Mesodermal cell (in vitro differentiated cells): ENCODE data around the gene SF3A2.

ENCODE experiments used
- H3K27ac ChIP-seq: 2 replicates; pipeline ENCODE4 v1.7.0; 2013; ENCODE audit warnings: mild to moderate bottlenecking, low read depth, low read length, moderate library complexity; ENCODE audit not compliant: severe bottlenecking
- H3K36me3 ChIP-seq: 2 replicates; pipeline ENCODE4 v1.7.1; 2013; ENCODE audit warnings: mild to moderate bottlenecking, low read length, moderate library complexity; ENCODE audit not compliant: control insufficient read depth, insufficient read depth
- H3K4me1 ChIP-seq: one replicate; pipeline ENCODE4 v1.7.1; 2013; ENCODE audit warnings: mild to moderate bottlenecking, low read length; ENCODE audit not compliant: insufficient read depth, control insufficient read depth, poor library complexity, severe bottlenecking
- H3K4me3 ChIP-seq: 2 replicates; pipeline ENCODE4 v1.7.0; 2013; ENCODE audit warnings: low read length, control low read depth, mild to moderate bottlenecking; ENCODE audit not compliant: insufficient read depth, poor library complexity, severe bottlenecking; ENCODE audit errors: extremely low read depth
- H3K9me3 ChIP-seq: 2 replicates; pipeline ENCODE4 v1.7.1; 2013; ENCODE audit warnings: mild to moderate bottlenecking, low read length, moderate library complexity; ENCODE audit not compliant: control insufficient read depth
- WGBS, 2 experiments: methylation state at CpG; one replicate each; pipeline ENCODE4 v1.1.5; 2013; ENCODE audit warnings: missing lambda C conversion rate in 2 of 2; ENCODE audit not compliant: insufficient coverage in 2 of 2; 5-methylcytosine and 5-hydroxymethylcytosine counted together

The SF3A2 gene

GRCh38 chr19:2251106-2252054, 14.8 kb downstream of the SF3A2 start:
- no peak overlapping the region for H3K4me3 ChIP-seq
- no peak overlapping the region for H3K27ac ChIP-seq
- H3K4me1 ChIP-seq: peaks cover 3% of the 10 kb centered on the region
- peaks cover 24% of the 10 kb centered on the region for H3K36me3 ChIP-seq
- H3K9me3 ChIP-seq: no peaks in the 10 kb centered on the region
- WGBS, 2 experiments: 74 to 78% methylated on average over 120 to 125 of the region's 125 CpGs

GRCh38 chr19:2252055-2252796, 15.6 kb downstream of the SF3A2 start:
- H3K36me3 ChIP-seq: peaks cover 15% of the 10 kb centered on the region
- peaks cover 3% of the 10 kb centered on the region for H3K4me1 ChIP-seq
- no peak overlapping the region for H3K4me3 ChIP-seq
- H3K27ac ChIP-seq: no peak overlapping the region
- 80% methylated on average over 61 to 72 of the region's 74 CpGs for WGBS, 2 experiments
- H3K9me3 ChIP-seq: no peaks in the 10 kb centered on the region

DNA sequence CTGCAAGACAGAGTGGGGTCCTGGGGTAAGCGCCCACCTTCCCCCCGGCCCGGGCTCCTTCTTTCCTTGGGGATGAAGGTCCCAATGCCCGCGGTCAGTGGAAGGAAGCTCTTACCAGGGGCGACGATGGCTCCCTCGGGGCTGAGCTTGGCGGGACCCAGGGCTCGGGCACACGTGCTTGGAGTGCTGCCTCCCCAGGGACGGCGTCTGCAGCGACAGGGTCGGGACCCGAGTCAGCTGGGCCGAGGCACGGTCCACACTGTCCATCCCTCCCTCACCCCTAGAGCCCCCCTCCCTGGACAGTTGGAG, 16.1 kb downstream of the SF3A2 start:
- no peak overlapping the region for H3K4me3 ChIP-seq
- H3K27ac ChIP-seq: no peak overlapping the region
- no peaks in the 10 kb centered on the region for H3K9me3 ChIP-seq
- 40 to 55% methylated on average over 13 to 14 of the region's 18 CpGs for WGBS, 2 experiments
- H3K36me3 ChIP-seq: peaks cover 10% of the 10 kb centered on the region
- peaks cover 3% of the 10 kb centered on the region for H3K4me1 ChIP-seq

DNA sequence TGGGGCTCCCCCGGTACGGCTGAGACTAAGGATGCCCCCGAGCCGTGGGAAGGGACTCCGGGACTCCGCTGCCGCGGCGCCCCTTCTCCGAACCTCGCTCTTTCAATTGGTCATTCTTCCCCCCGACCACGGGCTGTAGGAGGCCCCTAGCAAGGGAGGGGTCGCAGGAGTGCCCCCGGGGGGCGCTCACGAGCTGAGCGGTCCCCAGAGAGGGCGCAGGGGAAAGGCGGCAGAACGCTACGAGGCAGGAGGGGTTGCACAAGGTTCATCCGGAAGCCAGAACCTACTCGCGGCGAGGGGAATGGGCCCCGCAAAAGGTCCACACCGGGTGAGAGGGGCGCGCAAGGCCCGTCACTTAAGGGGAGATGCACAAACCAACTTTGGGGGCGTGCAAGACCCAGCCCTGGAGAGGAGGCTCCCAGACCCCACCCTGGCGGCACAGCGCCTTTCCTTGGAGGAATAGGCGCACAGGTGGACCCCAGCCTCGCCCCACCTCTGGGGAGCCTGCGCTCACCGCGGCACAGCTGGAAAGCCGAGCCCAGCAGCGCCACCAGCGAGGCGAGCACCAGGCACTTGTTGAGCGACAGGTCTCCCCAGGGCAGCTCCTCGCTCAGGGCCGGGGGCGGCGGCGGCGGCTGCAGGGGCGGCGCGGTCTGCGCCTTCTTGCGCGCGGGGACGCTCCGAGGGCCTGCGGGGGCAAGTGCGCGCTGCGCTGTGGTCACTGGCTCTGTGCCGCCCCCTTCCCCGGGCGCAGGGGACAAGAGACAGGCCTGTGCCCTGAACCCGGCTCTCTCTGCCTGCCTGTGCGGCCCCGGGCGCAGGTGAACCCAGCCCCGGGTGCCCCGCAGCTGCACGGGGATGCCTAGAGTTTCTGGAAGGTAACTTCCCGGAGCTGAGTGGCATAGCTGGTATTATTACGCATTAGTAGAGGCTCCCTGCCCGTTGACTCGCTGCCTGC, 16.8 kb downstream of the SF3A2 start:
- Histone ChIP-seq H3K9me3 (no peaks in the 10 kb centered on the region), H3K36me3 (peaks cover 4% of the 10 kb centered on the region), H3K4me3 (peak overlapping the region; percentile 12), H3K4me1 (peaks cover 3% of the 10 kb centered on the region), H3K27ac (no peak overlapping the region)
- WGBS, 2 experiments: 7 to 8% methylated on average over 66 to 71 of the region's 77 CpGs

GRCh38 chr19:2254064-2254872, 17.6 kb downstream of the SF3A2 start:
- Histone ChIP-seq H3K4me3 (no peak overlapping the region), H3K36me3 (no peaks in the 10 kb centered on the region), H3K4me1 (peaks cover 3% of the 10 kb centered on the region), H3K9me3 (no peaks in the 10 kb centered on the region), H3K27ac (no peak overlapping the region)
- WGBS, 2 experiments: 39 to 58% methylated on average over 12 to 17 of the region's 20 CpGs

DNA sequence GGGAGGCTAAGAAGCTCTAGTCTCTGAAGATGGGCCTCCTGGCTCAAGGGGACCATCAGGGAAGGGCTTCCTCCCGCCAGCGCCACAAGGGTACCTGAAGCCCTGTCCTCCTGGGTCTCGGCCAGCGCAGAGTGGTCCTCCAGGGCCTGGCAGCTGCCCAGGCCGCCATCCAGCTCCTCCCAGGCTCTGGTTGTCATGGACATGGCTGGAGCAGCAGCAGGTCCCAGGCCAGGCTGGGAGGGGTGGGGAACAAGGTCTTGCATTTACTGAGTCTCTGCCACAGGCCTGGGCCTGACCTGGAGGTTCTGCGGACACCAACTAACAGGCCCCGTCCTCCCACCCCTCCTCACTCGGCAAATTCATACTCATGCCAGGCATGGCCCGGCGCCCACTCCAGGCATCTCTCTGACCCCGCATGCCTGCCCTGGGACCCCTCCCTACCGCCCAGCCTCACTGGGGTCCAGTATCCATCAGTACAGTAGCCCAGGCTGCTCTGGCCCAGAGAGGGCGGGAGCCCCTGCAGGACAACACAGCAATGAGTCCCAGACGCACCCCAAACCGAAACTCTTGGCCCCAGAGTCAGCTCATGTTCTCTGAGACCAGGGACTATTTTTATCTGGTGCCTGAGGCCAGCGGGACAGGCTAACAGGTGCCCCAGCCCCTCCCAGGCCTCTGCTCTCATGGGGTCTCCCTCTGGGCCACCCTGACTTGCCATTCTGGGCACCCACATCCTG, 18.7 kb downstream of the SF3A2 start:
- Histone ChIP-seq H3K9me3 (no peaks in the 10 kb centered on the region), H3K4me1 (peaks cover 3% of the 10 kb centered on the region), H3K4me3 (no peak overlapping the region), H3K27ac (no peak overlapping the region), H3K36me3 (no peaks in the 10 kb centered on the region)
- WGBS, 2 experiments: 96% methylated on average over 11 to 16 of the region's 16 CpGs

- H3K4me3 ChIP-seq: no peak within 1 kb of the TSS
- no peak within 1 kb of the TSS for H3K27ac ChIP-seq
- H3K36me3 ChIP-seq: no peaks in the 10 kb centered on the region
- no peaks in the 10 kb centered on the region for H3K9me3 ChIP-seq
- H3K4me1 ChIP-seq: peaks cover 3% of the 10 kb centered on the region
- WGBS, 2 experiments: 90 to 93% methylated on average over 17 to 22 of the region's 24 CpGs
Observed at GRCh38 chr19:2255982-2256685, 19.5 kb downstream of the SF3A2 start, which contains the start of gene JSRP1. Gene JSRP1, minus strand, starts transcription at chr19:2256417. Its CDS starts 1,103 bp downstream, at chr19:2255314.

DNA sequence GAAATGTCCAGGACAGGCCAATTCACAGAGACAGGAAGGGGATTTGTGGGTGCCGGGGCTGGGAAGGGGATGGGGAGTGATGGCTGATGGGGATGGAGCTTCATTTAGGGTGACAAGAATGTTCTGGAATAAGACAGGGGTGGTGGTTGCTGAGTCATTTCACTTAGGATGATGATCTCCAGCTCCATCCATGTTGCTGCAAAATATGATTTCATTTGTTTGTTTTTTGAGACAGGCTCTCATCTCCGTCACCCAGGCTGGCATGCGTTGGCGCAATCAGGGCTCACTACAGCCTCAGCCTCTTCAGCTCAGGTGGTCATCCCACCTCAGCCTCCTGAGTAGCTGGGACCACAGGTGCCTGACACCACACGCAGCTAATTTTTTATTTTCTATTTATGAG, 22.7 kb downstream of the SF3A2 start:
- no peaks in the 10 kb centered on the region for H3K9me3 ChIP-seq
- H3K36me3 ChIP-seq: no peaks in the 10 kb centered on the region
- H3K4me3 ChIP-seq: no peak overlapping the region
- 94 to 97% methylated on average over 3 to 5 of the region's 5 CpGs for WGBS, 2 experiments
- H3K27ac ChIP-seq: no peak overlapping the region
- H3K4me1 ChIP-seq: no peaks in the 10 kb centered on the region

DNA sequence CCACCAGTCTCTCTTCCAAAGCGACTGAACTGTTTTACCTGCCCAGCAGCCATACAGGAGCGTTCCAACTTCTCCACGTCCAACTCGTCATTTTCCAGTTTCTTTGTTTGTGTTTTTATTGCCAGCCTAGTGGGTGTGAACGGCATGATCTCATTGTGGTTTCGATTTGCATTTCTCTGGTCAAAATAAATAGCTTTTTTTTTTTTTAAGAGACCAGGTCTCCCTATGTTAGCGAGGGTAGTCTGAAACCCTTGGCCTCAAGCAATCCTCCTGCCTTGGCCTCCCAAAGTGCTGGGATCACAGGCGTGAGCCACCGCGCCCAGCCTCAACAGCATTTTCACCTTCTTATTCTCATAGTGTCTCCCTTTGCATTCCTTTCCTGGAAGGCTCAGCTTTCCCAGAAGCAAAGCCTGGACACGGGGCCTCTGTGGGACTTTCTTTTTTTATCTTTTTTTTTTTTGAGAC, 23.7 kb downstream of the SF3A2 start:
- H3K4me1 ChIP-seq: no peaks in the 10 kb centered on the region
- no peak overlapping the region for H3K4me3 ChIP-seq
- H3K9me3 ChIP-seq: no peaks in the 10 kb centered on the region
- no peaks in the 10 kb centered on the region for H3K36me3 ChIP-seq
- WGBS, 2 experiments: 92% methylated on average over 7 to 11 of the region's 11 CpGs
- no peak overlapping the region for H3K27ac ChIP-seq
